Suprapubic skin (tissue), 3 donors: ENCODE measurements around the gene AIRE.

Experiments used
- EP300 ChIP-seq: sonication (generic); formaldehyde crosslinking; IDR thresholded peaks from one replicate; pipeline ENCODE4 v1.6.1; 2017; ENCODE audit warnings: antibody characterized with exemption
- POLR2A ChIP-seq, 2 donors: fragments of 450-650 bp; IDR thresholded peaks; one replicate each; pipeline ENCODE4 v1.6.1; 2017; ENCODE audit warnings: antibody characterized with exemption in 2 of 2, mild to moderate bottlenecking in 2 of 2, moderate library complexity in 2 of 2
- TF ChIP-seq, protein P1 (sequence below), 2 donors: fragments of 200-600 bp in 1 of 2; fragments of 450-650 bp in 1 of 2; sonication (generic) in 1 of 2; IDR thresholded peaks; one replicate each; pipeline ENCODE4 v1.5.1; 2016 to 2019; ENCODE audit warnings: antibody characterized with exemption in 2 of 2, mild to moderate bottlenecking in 1 of 2, moderate library complexity in 1 of 2

DNA sequence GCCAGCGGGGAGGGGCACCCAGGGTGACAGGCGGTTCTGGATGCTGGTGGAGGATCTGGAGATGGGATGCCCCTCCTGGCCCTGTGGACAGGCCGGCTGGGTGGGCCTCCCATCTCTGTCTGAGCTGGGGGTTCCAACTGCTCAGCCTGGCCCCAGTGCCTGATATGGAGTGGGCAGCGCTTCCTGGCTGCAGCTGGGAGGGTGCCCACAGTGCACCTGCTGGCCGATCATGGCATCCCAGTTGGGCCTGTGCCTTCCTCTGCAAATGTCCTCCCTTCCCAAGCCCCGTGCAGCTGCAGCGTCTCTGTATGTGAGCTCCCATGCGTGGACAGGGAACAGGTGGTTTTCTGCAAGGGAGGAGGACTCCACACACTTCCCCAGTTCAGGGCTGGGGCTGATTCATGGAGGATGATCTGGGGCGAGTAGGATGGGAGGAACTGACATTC, 16.3 kb downstream of the AIRE start:
- TF ChIP-seq, protein P1, sequence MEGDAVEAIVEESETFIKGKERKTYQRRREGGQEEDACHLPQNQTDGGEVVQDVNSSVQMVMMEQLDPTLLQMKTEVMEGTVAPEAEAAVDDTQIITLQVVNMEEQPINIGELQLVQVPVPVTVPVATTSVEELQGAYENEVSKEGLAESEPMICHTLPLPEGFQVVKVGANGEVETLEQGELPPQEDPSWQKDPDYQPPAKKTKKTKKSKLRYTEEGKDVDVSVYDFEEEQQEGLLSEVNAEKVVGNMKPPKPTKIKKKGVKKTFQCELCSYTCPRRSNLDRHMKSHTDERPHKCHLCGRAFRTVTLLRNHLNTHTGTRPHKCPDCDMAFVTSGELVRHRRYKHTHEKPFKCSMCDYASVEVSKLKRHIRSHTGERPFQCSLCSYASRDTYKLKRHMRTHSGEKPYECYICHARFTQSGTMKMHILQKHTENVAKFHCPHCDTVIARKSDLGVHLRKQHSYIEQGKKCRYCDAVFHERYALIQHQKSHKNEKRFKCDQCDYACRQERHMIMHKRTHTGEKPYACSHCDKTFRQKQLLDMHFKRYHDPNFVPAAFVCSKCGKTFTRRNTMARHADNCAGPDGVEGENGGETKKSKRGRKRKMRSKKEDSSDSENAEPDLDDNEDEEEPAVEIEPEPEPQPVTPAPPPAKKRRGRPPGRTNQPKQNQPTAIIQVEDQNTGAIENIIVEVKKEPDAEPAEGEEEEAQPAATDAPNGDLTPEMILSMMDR (IDR thresholded peaks at IDR 0.05), result no peak
- TF ChIP-seq POLR2A (IDR thresholded peaks at IDR 0.05) (no peak), EP300 (no peak)
